Measurements from ENCODE around the gene ARID1B. TPM values are rescaled to one million over a fixed set of nuclear protein-coding genes. Genes with fewer than 3 reads are reported as not detected.
A peak's percentile ranks its signal among the peaks of the same experiment; 100 is the strongest.

Gene ARID1B
- total and polyA plus RNA-seq, 4 donors = 7.0 to 49.0 (median 24.2) TPM

- H3K4me3 ChIP-seq (ENCODE audit: low read depth in 1 of 3, low read length in 3 of 3) = peak overlapping the region in 1 of 3 donors; percentile 37
- peak overlapping the region; percentile 68 to 90 for H3K9ac ChIP-seq (ENCODE audit: low read depth in 1 of 2, low read length in 2 of 2)
- H3K9me3 ChIP-seq (ENCODE audit: control insufficient read depth in 4 of 4, low read length in 3 of 4) = no peaks in the 10 kb centered on the region
- WGBS = 16% methylated on average over 8 of the region's 8 CpGs
- DNase-seq (ENCODE audit: low spot score) = no peak
- H3K4me1 ChIP-seq (ENCODE audit: control insufficient read depth in 4 of 4, insufficient read depth in 4 of 4, low read length in 3 of 4) = peaks cover 0 to 36% (median 25%) of the 10 kb centered on the region in 4 donors
- no peaks in the 10 kb centered on the region for H3K27me3 ChIP-seq (ENCODE audit: control insufficient read depth in 4 of 4, insufficient read depth in 4 of 4, low read length in 3 of 4)
- TF ChIP-seq REST (IDR thresholded peaks at IDR 0.05) (peak; percentile 26), FOXA2 (IDR thresholded peaks at IDR 0.05) (no peak)
- no peaks in the 10 kb centered on the region for H3K36me3 ChIP-seq (ENCODE audit: control insufficient read depth in 4 of 4, insufficient read depth in 3 of 4, low read depth in 1 of 4, low read length in 3 of 4)
- H3K27ac ChIP-seq (ENCODE audit: low read depth in 1 of 2, low read length in 2 of 2) = peak overlapping the region; percentile 73 to 79
These were observed 4.0 kb downstream of the ARID1B start for GRCh38 chr6:156780962-156781853.

- Histone ChIP-seq H3K9ac (ENCODE audit: low read depth in 1 of 2, low read length in 2 of 2) (peak overlapping the region; percentile 68 to 90), H3K27me3 (ENCODE audit: control insufficient read depth in 4 of 4, insufficient read depth in 4 of 4, low read length in 3 of 4) (no peaks in the 10 kb centered on the region), H3K36me3 (ENCODE audit: control insufficient read depth in 4 of 4, insufficient read depth in 3 of 4, low read depth in 1 of 4, low read length in 3 of 4) (no peaks in the 10 kb centered on the region), H3K4me3 (ENCODE audit: low read depth in 1 of 3, low read length in 3 of 3) (peak overlapping the region; percentile 18 to 37 (median 29)), H3K9me3 (ENCODE audit: control insufficient read depth in 4 of 4, low read length in 3 of 4) (no peaks in the 10 kb centered on the region), H3K27ac (ENCODE audit: low read depth in 1 of 2, low read length in 2 of 2) (peak overlapping the region; percentile 73 to 79), H3K4me1 (ENCODE audit: control insufficient read depth in 4 of 4, insufficient read depth in 4 of 4, low read length in 3 of 4) (peaks cover 0 to 34% (median 23%) of the 10 kb centered on the region in 4 donors)
- DNase-seq (ENCODE audit: low spot score) = no peak
- TF ChIP-seq RXRA (IDR thresholded peaks at IDR 0.05) = no peak
- TF ChIP-seq EGR1 (IDR thresholded peaks at IDR 0.05; ENCODE audit: low read depth in 2 of 2) = no peak
- peak; percentile 20 for TF ChIP-seq YY1 (IDR thresholded peaks at IDR 0.05)
- TF ChIP-seq ATF3 (IDR thresholded peaks at IDR 0.05) = no peak
- no peak for TF ChIP-seq TAF1 (conservative IDR thresholded peaks at IDR 0.05)
- 19% methylated on average over 8 of the region's 8 CpGs for WGBS
These were observed 4.9 kb downstream of the ARID1B start for GRCh38 chr6:156781861-156782631.

- Histone ChIP-seq H3K27me3 (ENCODE audit: control insufficient read depth in 4 of 4, insufficient read depth in 4 of 4, low read length in 3 of 4) (no peaks in the 10 kb centered on the region), H3K36me3 (ENCODE audit: control insufficient read depth in 4 of 4, insufficient read depth in 3 of 4, low read depth in 1 of 4, low read length in 3 of 4) (no peaks in the 10 kb centered on the region), H3K4me1 (ENCODE audit: control insufficient read depth in 4 of 4, insufficient read depth in 4 of 4, low read length in 3 of 4) (peaks cover 0 to 34% (median 23%) of the 10 kb centered on the region in 4 donors), H3K27ac (ENCODE audit: low read depth in 1 of 2, low read length in 2 of 2) (peak overlapping the region; percentile 73 to 79), H3K4me3 (ENCODE audit: low read depth in 1 of 3, low read length in 3 of 3) (no peak overlapping the region), H3K9me3 (ENCODE audit: control insufficient read depth in 4 of 4, low read length in 3 of 4) (no peaks in the 10 kb centered on the region), H3K9ac (ENCODE audit: low read depth in 1 of 2, low read length in 2 of 2) (peak overlapping the region; percentile 68 to 90)
- 29% methylated on average over 2 of the region's 2 CpGs for WGBS
- no peak for DNase-seq (ENCODE audit: low spot score)
- TF ChIP-seq MAX (IDR thresholded peaks at IDR 0.05) (no peak), REST (IDR thresholded peaks at IDR 0.05) (no peak), FOXA2 (IDR thresholded peaks at IDR 0.05) (no peak), TAF1 (conservative IDR thresholded peaks at IDR 0.05) (no peak), RAD21 (IDR thresholded peaks at IDR 0.05) (no peak), GABPA (IDR thresholded peaks at IDR 0.05 in 1 of 2, conservative IDR thresholded peaks at IDR 0.05 in 1 of 2) (no peak)
These were observed 5.6 kb downstream of the ARID1B start for GRCh38 chr6:156782691-156783320.

Measured in liver (tissue), 9 donors.